CD4-positive, alpha-beta T cell treated with Interferon alpha-2 for 1 hour (primary cell): Measurements from ENCODE around the gene CERS3.

ENCODE experiments used
- DNase-seq, 2 donors: peaks; one replicate each; pipeline ENCODE4 v3.0.0-alpha.2; 2020 to 2022

CERS3 gene

DNA sequence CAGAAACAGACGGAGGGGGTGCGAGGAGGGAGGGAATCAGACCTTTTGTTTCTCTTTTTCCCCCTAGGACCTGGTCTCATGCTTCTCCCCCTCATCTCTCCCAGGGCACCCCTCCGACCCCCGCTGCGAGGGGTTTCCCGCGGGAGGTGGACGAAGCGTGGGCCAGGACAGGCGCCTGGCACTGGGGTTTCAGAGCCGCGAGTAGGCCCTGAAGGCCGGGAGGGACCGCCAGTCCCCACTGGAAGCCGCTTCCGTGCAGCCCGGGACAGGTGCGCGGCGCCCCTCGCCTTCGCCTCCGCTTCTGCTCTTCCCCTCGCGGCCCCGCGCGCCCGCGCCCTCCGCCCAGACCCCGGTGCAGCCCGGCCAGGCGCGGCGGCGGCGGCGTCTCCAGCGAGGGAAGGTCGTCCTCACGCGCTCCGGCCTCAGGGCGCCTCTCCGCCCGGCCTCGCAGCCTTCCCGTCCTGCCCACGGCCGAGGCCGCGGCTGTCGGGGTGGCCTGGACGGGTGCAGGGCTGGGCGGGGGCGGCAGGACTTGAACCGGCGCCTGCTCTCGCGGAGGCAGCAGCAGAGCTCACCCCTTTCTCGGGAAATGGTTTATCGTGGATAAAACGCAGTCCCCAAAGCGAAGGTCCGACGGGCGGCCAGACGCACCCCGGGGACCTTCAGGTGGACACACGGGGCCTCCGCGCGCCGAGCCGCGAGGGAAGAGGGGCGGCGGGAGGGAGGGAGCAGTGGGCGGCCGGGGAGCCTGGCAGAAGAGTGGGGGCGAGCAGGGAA is 155.4 kb downstream of the CERS3 start:
- no peak for DNase-seq

GRCh38 chr15:100372739-100373119 is 156.0 kb downstream of the CERS3 start:
- no peak for DNase-seq

DNA sequence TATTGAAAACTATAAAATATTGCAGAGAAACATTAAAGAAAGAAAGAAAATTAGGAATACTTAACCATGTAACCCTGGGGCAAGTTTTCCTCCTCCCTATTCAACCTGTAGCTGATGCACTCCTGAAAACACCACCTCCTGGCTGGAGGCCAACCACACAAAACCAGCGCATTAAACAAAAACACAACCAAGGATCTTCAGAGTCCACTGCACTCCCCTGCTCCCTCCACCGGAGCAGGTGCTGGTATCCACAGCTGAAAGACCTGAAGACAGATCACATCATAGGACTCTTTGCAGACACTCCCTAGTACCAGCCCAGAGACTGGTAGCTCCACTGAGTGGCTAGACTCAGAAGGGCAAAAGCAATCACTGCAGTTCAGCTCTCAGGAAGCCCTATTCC is 173.4 kb downstream of the CERS3 start:
- no peak for DNase-seq

DNA sequence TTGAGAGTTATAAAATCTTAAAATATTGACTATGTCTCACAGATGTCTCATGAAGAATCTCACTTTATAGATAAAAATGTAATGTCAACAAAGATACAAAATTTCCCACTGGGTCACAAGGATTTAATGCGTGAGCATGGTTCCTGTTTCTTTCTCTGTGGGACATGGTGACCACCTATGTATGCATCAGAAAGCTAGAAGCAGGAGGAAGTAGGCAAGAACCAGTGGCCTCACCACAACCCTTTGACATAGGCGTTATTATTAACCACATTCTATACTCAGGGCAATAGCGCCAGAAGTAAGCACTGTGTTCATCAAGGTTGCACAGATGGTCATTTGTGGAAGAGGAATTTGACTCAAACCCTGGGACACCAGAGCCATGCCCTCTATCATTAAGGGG is 175.3 kb downstream of the CERS3 start:
- no peak for DNase-seq

DNA sequence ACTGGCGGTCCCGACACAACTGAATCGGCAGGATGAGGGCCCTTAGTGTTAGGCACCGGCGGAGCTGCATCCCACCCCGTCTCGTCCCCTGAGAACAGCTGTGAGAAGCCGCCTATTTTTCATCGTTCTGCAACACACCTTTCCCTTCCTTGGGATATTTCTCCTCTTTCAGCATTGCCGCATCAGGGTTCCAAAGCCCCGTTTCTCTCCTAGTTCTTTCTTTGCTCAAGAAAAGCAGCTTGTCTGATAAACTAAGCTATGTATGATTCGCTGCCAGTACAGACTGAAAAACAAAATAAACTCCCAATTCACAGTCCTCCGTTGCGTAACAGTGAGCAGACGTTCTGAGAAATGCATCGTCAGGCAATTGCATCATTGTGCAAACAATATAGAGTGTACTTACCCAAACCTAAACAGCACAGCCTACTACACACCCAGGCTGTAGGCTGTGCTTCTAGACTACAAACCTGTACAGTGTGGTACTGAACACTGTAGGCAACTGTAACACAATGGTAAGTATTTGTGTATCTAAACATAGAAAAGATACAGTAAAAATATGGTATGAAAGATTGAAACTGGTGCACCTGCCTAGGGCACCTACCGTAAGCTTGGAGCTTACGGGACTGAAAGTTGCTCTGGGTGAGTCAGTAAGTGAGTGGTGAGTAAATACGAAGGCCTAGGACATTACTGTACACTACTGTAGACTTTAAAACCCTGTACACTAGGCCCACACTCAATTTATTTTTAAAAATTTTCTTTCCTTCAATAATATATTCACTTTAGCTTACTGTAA is 178.1 kb downstream of the CERS3 start:
- DNase-seq: peak in 1 of 2 donors; percentile 46
